ENCODE data around the gene LAMA3.

LAMA3 gene

DNA sequence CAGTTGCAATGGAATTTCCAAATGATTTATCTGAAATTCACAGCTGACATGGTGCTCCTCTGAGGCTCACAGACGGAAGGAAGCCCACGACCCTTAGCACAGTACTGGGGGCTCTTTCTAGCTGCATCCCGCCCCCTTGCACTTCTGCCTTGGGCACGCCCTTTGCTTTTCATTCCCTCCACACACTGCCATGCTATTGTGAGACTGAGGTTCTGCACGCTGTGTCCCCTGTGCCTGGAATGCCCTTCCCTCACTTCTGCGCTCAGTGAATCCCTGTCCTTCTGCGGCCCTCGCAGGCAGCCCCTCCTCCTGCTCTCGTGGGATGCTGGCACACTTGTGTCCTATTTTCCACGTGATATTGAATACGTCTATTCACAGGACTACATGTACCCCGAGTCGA is 189.9 kb downstream of the LAMA3 start:
- no peaks in the 10 kb centered on the region for H3K27me3 ChIP-seq (ENCODE audit: insufficient read depth, low read depth, severe bottlenecking)
- DNase-seq: no peak
- H3K9me3 ChIP-seq (ENCODE audit: severe bottlenecking): no peaks in the 10 kb centered on the region
- TF ChIP-seq, protein P1, sequence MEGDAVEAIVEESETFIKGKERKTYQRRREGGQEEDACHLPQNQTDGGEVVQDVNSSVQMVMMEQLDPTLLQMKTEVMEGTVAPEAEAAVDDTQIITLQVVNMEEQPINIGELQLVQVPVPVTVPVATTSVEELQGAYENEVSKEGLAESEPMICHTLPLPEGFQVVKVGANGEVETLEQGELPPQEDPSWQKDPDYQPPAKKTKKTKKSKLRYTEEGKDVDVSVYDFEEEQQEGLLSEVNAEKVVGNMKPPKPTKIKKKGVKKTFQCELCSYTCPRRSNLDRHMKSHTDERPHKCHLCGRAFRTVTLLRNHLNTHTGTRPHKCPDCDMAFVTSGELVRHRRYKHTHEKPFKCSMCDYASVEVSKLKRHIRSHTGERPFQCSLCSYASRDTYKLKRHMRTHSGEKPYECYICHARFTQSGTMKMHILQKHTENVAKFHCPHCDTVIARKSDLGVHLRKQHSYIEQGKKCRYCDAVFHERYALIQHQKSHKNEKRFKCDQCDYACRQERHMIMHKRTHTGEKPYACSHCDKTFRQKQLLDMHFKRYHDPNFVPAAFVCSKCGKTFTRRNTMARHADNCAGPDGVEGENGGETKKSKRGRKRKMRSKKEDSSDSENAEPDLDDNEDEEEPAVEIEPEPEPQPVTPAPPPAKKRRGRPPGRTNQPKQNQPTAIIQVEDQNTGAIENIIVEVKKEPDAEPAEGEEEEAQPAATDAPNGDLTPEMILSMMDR (IDR thresholded peaks at IDR 0.05; ENCODE audit: low read depth, low read length): no peak
- no peak overlapping the region for H3K27ac ChIP-seq
- H3K4me3 ChIP-seq (ENCODE audit: low read depth, low read length): no peak overlapping the region
- H3K36me3 ChIP-seq: no peaks in the 10 kb centered on the region

DNA sequence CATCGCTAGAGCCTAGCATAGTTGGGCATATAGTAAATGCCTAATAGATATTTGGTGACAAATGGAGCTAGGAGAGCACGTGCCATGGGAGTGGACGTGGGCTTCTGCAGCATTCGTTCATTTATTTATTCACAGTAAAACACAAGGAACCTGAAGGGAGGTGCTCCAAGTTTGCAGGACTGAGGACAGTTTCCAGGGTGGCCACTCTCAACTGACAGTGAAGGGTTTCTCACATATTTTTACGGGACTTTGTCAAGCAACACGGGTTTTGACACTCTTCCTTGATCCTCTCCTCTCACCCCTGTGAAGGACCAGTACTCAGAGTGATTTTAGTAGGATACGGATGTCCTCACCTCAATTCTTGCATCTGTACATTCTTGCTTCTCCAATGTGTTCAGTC is 190.3 kb downstream of the LAMA3 start:
- TF ChIP-seq, protein P1 (IDR thresholded peaks at IDR 0.05; ENCODE audit: low read depth, low read length): no peak
- H3K36me3 ChIP-seq: no peaks in the 10 kb centered on the region
- no peak overlapping the region for H3K4me3 ChIP-seq (ENCODE audit: low read depth, low read length)
- H3K27ac ChIP-seq: no peak overlapping the region
- no peaks in the 10 kb centered on the region for H3K27me3 ChIP-seq (ENCODE audit: insufficient read depth, low read depth, severe bottlenecking)
- no peaks in the 10 kb centered on the region for H3K9me3 ChIP-seq (ENCODE audit: severe bottlenecking)
- no peak for DNase-seq

GRCh38 chr18:23879966-23880565 is 190.8 kb downstream of the LAMA3 start:
- no peak overlapping the region for H3K4me3 ChIP-seq (ENCODE audit: low read depth, low read length)
- no peaks in the 10 kb centered on the region for H3K36me3 ChIP-seq
- no peaks in the 10 kb centered on the region for H3K9me3 ChIP-seq (ENCODE audit: severe bottlenecking)
- DNase-seq: no peak
- TF ChIP-seq, protein P1 (IDR thresholded peaks at IDR 0.05; ENCODE audit: low read depth, low read length): no peak
- no peak overlapping the region for H3K27ac ChIP-seq
- H3K27me3 ChIP-seq (ENCODE audit: insufficient read depth, low read depth, severe bottlenecking): no peaks in the 10 kb centered on the region

- Histone ChIP-seq H3K9me3 (ENCODE audit: severe bottlenecking) (no peaks in the 10 kb centered on the region), H3K4me3 (ENCODE audit: low read depth, low read length) (no peak overlapping the region), H3K27ac (no peak overlapping the region), H3K27me3 (ENCODE audit: insufficient read depth, low read depth, severe bottlenecking) (no peaks in the 10 kb centered on the region), H3K36me3 (no peaks in the 10 kb centered on the region)
- no peak for DNase-seq
- TF ChIP-seq, protein P1 (IDR thresholded peaks at IDR 0.05; ENCODE audit: low read depth, low read length): no peak
Observed at GRCh38 chr18:23880931-23881617, 191.8 kb downstream of the LAMA3 start.

GRCh38 chr18:23881778-23882177 is 192.5 kb downstream of the LAMA3 start:
- Histone ChIP-seq H3K27me3 (ENCODE audit: insufficient read depth, low read depth, severe bottlenecking) (no peaks in the 10 kb centered on the region), H3K36me3 (no peaks in the 10 kb centered on the region), H3K27ac (no peak overlapping the region), H3K9me3 (ENCODE audit: severe bottlenecking) (no peaks in the 10 kb centered on the region), H3K4me3 (ENCODE audit: low read depth, low read length) (no peak overlapping the region)
- DNase-seq: peak; percentile 33
- TF ChIP-seq, protein P1 (IDR thresholded peaks at IDR 0.05; ENCODE audit: low read depth, low read length): no peak

Measured in WERI-Rb-1 (cell line).